Mononuclear cell (primary cell): ENCODE data around the gene NTN1. TPM values are rescaled to one million over a fixed set of nuclear protein-coding genes. Genes with fewer than 3 reads are reported as not detected.

Source experiments
- H3K27me3 ChIP-seq: 2 replicates; pipeline ENCODE4 v1.6.0; 2011; ENCODE audit warnings: low read length, control low read depth; ENCODE audit not compliant: insufficient read depth
- H3K4me1 ChIP-seq: 2 replicates; pipeline ENCODE4 v1.5.1; 2011; ENCODE audit warnings: mild to moderate bottlenecking, low read length, control low read depth; ENCODE audit not compliant: insufficient read depth
- H3K4me3 ChIP-seq: 2 replicates; pipeline ENCODE4 v1.5.1; 2011; ENCODE audit warnings: mild to moderate bottlenecking, low read length, moderate library complexity
- H3K9me3 ChIP-seq: 2 replicates; pipeline ENCODE4 v1.5.1; 2011; ENCODE audit warnings: low read depth, mild to moderate bottlenecking, control low read depth, low read length
- total RNA-seq: library from RNA; depleted of rRNA; stranded (reverse); fragments of >200 nt; gene quantifications from one replicate; pipeline ENCODE4 v1.2.3, GENCODE V29; 2012

Gene NTN1
- total RNA-seq, 1 donor, result 0.21 TPM

DNA sequence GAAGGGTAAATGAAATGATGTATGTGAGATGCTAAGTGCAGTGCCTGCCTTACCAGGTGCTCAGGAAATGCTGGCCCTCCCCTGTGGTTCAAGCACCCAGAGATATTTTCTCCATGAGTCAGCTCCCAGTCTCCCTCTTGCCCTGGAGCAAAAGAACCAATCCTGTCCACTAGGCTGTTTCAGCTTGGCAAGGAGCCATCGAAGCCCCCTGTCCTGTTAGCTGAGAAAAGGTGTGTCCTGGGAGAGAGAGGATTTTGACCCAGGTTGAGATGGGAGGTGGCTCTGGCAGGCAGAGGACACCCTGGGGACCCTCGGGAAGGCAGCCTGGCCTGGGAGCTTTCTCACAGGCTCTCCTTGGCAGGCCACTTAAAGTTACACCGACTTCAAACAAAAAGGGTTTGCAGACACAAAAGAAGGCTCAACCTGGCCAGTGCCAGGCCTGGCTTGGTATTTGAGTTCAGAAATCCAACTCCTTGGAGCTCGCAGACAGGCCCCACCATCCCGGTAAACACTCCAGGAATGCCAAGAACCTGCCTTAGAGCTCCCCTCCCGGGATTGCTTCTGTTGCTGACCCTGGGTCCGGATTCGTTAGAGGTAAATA, 29.6 kb downstream of the NTN1 start:
- Histone ChIP-seq H3K4me3 (no peak overlapping the region), H3K27me3 (no peaks in the 10 kb centered on the region), H3K9me3 (no peaks in the 10 kb centered on the region), H3K4me1 (no peaks in the 10 kb centered on the region)

DNA sequence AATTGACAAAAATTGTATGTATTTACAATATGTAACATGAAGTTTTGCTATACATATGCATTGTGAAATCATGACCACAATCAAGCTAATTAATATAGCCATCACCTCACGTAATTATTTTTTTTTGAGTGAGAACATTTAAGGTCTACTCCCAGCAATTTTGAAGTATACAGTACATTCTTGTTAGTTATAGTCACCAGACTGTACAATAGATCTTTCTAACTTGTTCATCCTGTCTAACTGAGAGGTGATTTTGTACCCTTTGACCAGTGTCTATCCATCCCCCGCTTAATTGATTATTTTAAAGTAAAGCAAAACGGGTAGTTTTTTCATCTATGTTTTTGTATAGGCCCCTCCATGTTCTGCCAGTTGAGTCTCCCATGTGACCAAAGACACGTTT, 30.3 kb downstream of the NTN1 start:
- no peaks in the 10 kb centered on the region for H3K27me3 ChIP-seq
- H3K4me1 ChIP-seq, result no peaks in the 10 kb centered on the region
- H3K4me3 ChIP-seq, result no peak overlapping the region
- no peaks in the 10 kb centered on the region for H3K9me3 ChIP-seq

GRCh38 chr17:9052921-9053320, 31.6 kb downstream of the NTN1 start:
- H3K4me1 ChIP-seq, result no peaks in the 10 kb centered on the region
- H3K9me3 ChIP-seq, result no peaks in the 10 kb centered on the region
- H3K27me3 ChIP-seq, result no peaks in the 10 kb centered on the region
- H3K4me3 ChIP-seq, result no peak overlapping the region

DNA sequence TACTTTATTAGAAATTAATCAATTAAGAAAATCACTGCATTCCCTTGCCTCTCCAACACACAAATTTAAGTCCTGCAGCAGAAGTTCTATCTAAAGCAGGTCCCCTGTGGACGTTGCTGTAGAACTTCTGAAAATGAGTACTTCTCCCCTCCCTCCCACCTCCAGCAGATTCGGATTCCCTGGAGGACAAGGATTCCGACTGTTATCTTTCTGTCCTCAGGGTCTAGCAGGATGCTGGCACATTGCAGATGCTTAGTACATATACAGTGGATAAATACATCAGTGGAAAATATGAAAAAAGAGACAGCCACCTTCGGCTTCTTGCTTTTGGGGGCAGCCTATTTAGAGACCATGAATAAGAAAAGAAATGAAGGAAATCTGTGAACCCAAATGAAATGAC, 32.1 kb downstream of the NTN1 start:
- Histone ChIP-seq H3K4me3 (no peak overlapping the region), H3K9me3 (no peaks in the 10 kb centered on the region), H3K4me1 (no peaks in the 10 kb centered on the region), H3K27me3 (no peaks in the 10 kb centered on the region)

- H3K9me3 ChIP-seq, result no peaks in the 10 kb centered on the region
- no peaks in the 10 kb centered on the region for H3K27me3 ChIP-seq
- H3K4me1 ChIP-seq, result no peaks in the 10 kb centered on the region
These were observed 33.0 kb downstream of the NTN1 start for GRCh38 chr17:9054126-9054975.

DNA sequence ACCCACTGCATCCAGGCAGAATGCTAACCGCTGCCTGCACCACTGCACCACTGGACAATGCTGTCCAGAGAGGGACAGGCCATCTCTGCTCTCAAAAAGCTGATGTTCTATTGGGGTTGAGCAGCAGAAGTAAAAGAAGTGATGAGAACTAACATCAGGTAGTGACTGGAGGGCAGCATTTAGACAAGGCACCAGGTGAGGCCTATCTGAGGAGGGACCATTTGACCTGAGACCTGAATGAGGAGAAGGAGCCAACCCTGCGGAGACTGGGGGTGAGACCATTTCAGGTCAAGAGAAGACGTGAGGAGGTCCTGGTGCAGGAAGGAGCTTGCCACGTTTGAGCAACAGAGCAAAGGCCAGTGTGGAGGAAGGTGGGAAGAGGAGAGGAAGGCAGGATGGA, 34.0 kb downstream of the NTN1 start:
- H3K4me3 ChIP-seq, result no peak overlapping the region
- no peaks in the 10 kb centered on the region for H3K27me3 ChIP-seq
- no peaks in the 10 kb centered on the region for H3K9me3 ChIP-seq
- H3K4me1 ChIP-seq, result no peaks in the 10 kb centered on the region

More at GRCh38 chr17:9054126-9054975, 33.0 kb downstream of the NTN1 start:
- H3K4me3 ChIP-seq, result no peak overlapping the region

DNA sequence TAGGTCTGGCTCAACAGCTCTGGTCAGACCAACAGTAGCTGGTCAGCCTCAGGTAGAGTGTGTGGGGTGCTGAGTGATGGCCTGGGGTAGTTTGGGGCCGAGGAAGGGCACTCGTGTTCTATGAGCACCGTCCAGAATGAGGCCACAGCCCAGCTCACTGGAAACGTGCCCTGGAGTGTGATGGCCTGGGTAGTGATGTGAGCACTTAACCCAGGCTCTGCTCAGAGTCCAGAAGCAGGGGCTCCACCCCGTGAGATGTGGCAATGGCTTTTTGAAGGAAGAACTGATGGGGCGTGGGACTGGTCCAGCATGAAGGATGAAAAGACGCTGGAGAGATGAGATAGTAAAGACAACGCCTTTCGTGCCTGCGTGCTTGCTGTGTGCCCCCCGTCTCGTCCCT, 35.3 kb downstream of the NTN1 start:
- no peaks in the 10 kb centered on the region for H3K9me3 ChIP-seq
- H3K4me3 ChIP-seq, result no peak overlapping the region

DNA sequence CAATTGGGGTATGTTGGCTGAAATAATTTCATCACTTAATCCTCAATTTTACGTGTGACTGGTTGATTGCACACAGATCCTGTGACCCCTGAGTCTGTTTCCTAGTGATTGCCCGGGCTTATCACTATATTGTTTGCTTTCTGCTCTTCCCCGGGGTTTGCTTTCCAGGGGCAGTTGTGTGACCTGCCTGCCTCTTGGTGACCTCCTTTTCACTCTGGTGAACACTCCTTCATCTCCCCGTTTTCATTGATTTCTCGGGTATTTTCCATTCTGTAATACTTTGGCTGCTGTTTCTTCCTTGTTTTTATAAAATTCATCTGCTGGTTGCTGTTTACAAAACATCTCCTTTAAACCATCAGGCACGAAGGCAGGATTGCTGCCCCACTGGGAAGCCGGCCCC, 36.0 kb downstream of the NTN1 start:
- Histone ChIP-seq H3K4me3 (no peak overlapping the region), H3K27me3 (no peaks in the 10 kb centered on the region), H3K4me1 (no peaks in the 10 kb centered on the region), H3K9me3 (no peaks in the 10 kb centered on the region)

More for the DNA sequence above, 35.3 kb downstream of the NTN1 start:
- Histone ChIP-seq H3K27me3 (no peaks in the 10 kb centered on the region), H3K4me1 (no peaks in the 10 kb centered on the region)

- no peaks in the 10 kb centered on the region for H3K27me3 ChIP-seq
- H3K4me1 ChIP-seq, result no peaks in the 10 kb centered on the region
- no peak overlapping the region for H3K4me3 ChIP-seq
- no peaks in the 10 kb centered on the region for H3K9me3 ChIP-seq
These were observed 41.1 kb downstream of the NTN1 start for GRCh38 chr17:9062399-9062902.

DNA sequence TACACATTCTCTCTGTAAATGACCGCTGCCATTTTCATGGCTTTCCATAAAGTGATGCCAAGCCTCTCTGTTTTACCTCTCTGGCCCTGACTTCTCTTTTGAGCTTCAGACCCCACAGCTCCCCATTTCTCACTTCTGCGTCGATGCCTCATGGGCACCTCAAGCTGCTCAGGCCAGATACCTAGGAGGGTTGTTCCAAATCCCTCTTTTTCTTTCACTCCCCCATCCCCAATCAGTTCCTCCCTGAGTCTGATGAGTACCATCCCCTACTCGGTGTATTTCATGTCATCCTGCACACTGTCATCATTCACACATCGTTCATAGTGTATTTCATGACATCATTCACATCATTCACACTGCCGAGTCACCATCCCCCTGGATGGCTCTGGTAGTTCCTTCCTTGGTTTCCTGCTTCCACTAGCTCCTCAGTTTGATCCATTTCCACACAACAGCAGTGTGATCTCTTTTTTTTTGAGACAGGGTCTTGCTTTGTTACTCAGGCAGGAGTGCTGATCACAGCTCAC, 43.1 kb downstream of the NTN1 start:
- H3K4me3 ChIP-seq, result no peak overlapping the region
- H3K4me1 ChIP-seq, result no peaks in the 10 kb centered on the region
- no peaks in the 10 kb centered on the region for H3K9me3 ChIP-seq
- H3K27me3 ChIP-seq, result no peaks in the 10 kb centered on the region

GRCh38 chr17:9071016-9071415, 49.7 kb downstream of the NTN1 start:
- Histone ChIP-seq H3K9me3 (no peaks in the 10 kb centered on the region), H3K4me3 (no peak overlapping the region)

DNA sequence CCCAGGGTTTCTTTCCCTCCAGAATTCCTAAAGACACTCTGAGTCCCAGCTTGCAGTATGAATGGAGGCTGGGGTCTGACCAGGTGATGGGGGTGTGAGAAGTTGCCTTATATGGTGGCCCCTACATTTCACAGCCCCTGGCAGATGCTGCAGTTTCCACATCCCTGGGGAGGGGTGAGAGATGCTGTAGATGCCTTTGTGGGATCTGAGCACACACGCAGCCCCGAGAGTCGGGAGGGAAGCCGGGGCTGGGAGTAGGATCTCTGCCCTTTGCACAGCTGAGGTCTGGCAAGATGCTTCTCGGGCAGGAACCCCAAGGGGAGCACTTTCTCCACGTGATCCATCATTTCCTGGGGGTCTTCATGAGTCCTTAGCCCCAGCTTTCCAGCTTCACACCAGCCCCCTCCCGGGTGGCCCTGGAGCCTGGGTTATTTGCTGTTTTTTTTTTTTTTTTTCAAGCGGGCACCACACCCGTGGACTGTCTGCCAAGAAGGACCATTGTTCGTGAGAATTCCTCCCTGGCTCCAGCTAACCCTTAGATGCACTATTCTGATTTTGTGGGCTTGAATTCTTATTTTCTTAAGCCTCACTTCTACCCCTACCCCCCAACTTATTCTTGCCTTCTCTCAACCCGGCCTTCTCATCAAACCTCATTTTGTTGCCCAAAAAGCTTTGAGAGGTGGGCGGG, 50.6 kb downstream of the NTN1 start:
- Histone ChIP-seq H3K27me3 (no peaks in the 10 kb centered on the region), H3K9me3 (no peaks in the 10 kb centered on the region), H3K4me1 (no peaks in the 10 kb centered on the region), H3K4me3 (no peak overlapping the region)

More at GRCh38 chr17:9071016-9071415, 49.7 kb downstream of the NTN1 start:
- no peaks in the 10 kb centered on the region for H3K4me1 ChIP-seq
- no peaks in the 10 kb centered on the region for H3K27me3 ChIP-seq

DNA sequence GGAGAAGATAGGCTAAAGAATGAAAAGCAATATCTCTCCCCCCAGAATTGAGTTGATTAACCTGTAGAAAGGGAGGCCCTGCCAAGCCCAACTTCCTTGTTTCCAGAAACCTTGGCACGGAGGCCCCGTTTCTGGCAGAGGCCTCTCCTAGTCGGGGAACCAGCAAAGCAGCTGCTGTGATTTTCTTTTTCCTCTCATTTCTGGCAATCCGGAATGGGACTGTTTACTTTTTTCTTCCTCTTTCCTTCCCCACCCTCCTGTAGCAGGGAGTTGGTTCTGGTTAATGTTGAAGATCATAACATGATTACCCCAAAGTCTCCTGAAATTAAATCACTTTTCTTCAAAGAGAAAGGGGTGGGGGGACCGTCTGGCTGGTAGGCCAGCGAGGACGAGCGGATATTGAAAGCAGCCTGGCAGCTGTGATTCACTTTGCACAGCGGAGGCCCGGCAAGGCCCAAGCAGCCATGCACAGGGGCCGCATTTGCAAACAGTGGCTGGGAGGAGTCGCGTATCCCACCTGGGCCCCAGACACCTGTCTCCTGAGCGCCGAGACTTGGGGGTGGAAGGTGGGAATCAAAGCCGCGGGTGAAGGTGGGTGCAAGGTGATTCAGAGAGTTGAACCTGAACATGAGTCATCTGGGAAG, 51.5 kb downstream of the NTN1 start:
- Histone ChIP-seq H3K4me1 (no peaks in the 10 kb centered on the region), H3K4me3 (no peak overlapping the region)

DNA sequence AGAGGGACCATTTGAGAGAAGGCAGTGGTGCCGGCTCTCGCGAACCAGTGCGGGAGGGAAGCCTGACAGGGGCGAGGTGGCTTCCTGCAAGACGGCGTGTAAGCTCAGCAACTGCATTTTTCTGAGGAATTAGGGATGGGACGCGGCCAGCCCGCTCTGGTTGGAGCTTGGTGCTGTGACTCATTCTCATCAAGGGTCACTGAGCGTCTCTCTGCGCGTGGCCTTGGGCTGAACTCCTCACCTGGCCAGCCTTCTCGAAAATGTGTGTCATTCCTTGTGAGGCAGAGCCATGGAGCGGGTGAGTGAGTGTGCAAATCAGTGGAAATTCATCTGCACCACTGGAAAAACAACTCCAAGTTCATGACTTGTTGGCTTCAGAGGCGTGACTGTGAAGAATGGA, 52.8 kb downstream of the NTN1 start:
- Histone ChIP-seq H3K4me1 (peaks cover 5% of the 10 kb centered on the region), H3K9me3 (no peaks in the 10 kb centered on the region), H3K4me3 (no peak overlapping the region), H3K27me3 (no peaks in the 10 kb centered on the region)

More for the DNA sequence above, 51.5 kb downstream of the NTN1 start:
- H3K9me3 ChIP-seq, result no peaks in the 10 kb centered on the region
- H3K27me3 ChIP-seq, result no peaks in the 10 kb centered on the region
